HCT116 (cell line): ENCODE measurements around the gene ARFRP1.

Source experiments
- ATF3 ChIP-seq: IDR thresholded peaks from 2 replicates; pipeline ENCODE4 v1.6.1; 2012
- CTCF ChIP-seq, 3 experiments: fragments of 200-600 bp in 1 of 3; sonication (generic) in 1 of 3; IDR thresholded peaks in 2 of 3; conservative IDR thresholded peaks in 1 of 3; 2 replicates each; pipeline ENCODE4 v1.5.1; 2012 to 2017; ENCODE audit warnings: low read depth in 2 of 3, low read length in 2 of 3, antibody characterized with exemption in 1 of 3, borderline replicate concordance in 1 of 3, control low read depth in 1 of 3, mild to moderate bottlenecking in 1 of 3, mixed read lengths in 1 of 3, mixed run types in 1 of 3, moderate library complexity in 1 of 3; ENCODE audit not compliant: insufficient read depth in 1 of 3
- ELF1 ChIP-seq: IDR thresholded peaks from 2 replicates; pipeline ENCODE4 v1.6.1; 2012; ENCODE audit warnings: low read depth, borderline replicate concordance
- POLR2A ChIP-seq: IDR thresholded peaks from 2 replicates; pipeline ENCODE4 v1.7.0; 2011; ENCODE audit warnings: borderline replicate concordance; ENCODE audit not compliant: insufficient read depth, insufficient read length; ENCODE audit errors: extremely low read depth
- POLR2AphosphoS5 ChIP-seq: IDR thresholded peaks from 2 replicates; pipeline ENCODE4 v1.6.1; 2011; ENCODE audit warnings: mild to moderate bottlenecking, low read depth, low read length, moderate library complexity
- RAD21 ChIP-seq: IDR thresholded peaks from 2 replicates; pipeline ENCODE4 v1.6.1; 2012; ENCODE audit warnings: low read depth, mild to moderate bottlenecking
- YY1 ChIP-seq: IDR thresholded peaks from 2 replicates; pipeline ENCODE4 v1.6.1; 2011; ENCODE audit warnings: low read length, low read depth, moderate library complexity, mild to moderate bottlenecking; ENCODE audit not compliant: insufficient replicate concordance; ENCODE audit errors: extremely low read depth
- ZBTB33 ChIP-seq: IDR thresholded peaks from 2 replicates; pipeline ENCODE4 v1.6.1; 2011; ENCODE audit warnings: mild to moderate bottlenecking, low read length, moderate library complexity; ENCODE audit not compliant: insufficient replicate concordance; ENCODE audit errors: extremely low read depth
- ZNF274 ChIP-seq: fragments of 200-500 bp; sonication (Bioruptor generic); IDR thresholded peaks from 2 replicates; pipeline ENCODE4 v1.6.1; 2014; ENCODE audit warnings: mild to moderate bottlenecking, low read depth, low read length, inconsistent platforms

GRCh38 chr20:63697868-63698545 is 9.8 kb downstream of the ARFRP1 start:
- TF ChIP-seq ZNF274 (no peak), ZBTB33 (no peak), POLR2A (no peak), CTCF (IDR thresholded peaks at IDR 0.05 in 2 of 3, conservative IDR thresholded peaks at IDR 0.05 in 1 of 3; ENCODE audit: borderline replicate concordance in 1 of 3, insufficient read depth in 1 of 3, low read depth in 2 of 3, low read length in 2 of 3) (no peak), POLR2AphosphoS5 (no peak; the same call in none of the 2 replicates), YY1 (no peak), RAD21 (no peak), ATF3 (no peak), ELF1 (no peak)
